Measurements from ENCODE around the gene TSPAN4.
A peak's percentile ranks its signal among the peaks of the same experiment; 100 is the strongest.

Gene TSPAN4

GRCh38 chr11:844693-845644 is 2.3 kb downstream of the TSPAN4 start:
- H3K4me1 ChIP-seq (ENCODE audit: control insufficient read depth in 1 of 2, insufficient read depth in 2 of 2, low read length in 2 of 2), result peaks cover 22 to 36% of the 10 kb centered on the region in 2 donors
- peak overlapping the region; percentile 17 to 32 for H3K4me3 ChIP-seq (ENCODE audit: low read depth in 1 of 2, low read length in 2 of 2)
- H3K27me3 ChIP-seq (ENCODE audit: control insufficient read depth in 1 of 2, insufficient read depth in 2 of 2, low read length in 2 of 2), result peaks cover 12 to 18% of the 10 kb centered on the region in 2 donors
- no peaks in the 10 kb centered on the region for H3K9me3 ChIP-seq (ENCODE audit: control insufficient read depth in 1 of 2, low read length in 2 of 2)
- no peak overlapping the region for H3K27ac ChIP-seq (ENCODE audit: low read depth, low read length)
- peaks cover 0 to 7% of the 10 kb centered on the region in 2 donors for H3K36me3 ChIP-seq (ENCODE audit: control insufficient read depth in 1 of 2, insufficient read depth in 2 of 2, low read length in 2 of 2)
- H3K9ac ChIP-seq (ENCODE audit: low read depth in 1 of 2, low read length in 2 of 2), result peak overlapping the region in 1 of 2 donors; percentile 16

- Histone ChIP-seq H3K4me1 (ENCODE audit: control insufficient read depth in 1 of 2, insufficient read depth in 2 of 2, low read length in 2 of 2) (peaks cover 13 to 26% of the 10 kb centered on the region in 2 donors), H3K36me3 (ENCODE audit: control insufficient read depth in 1 of 2, insufficient read depth in 2 of 2, low read length in 2 of 2) (no peaks in the 10 kb centered on the region), H3K9ac (ENCODE audit: low read depth in 1 of 2, low read length in 2 of 2) (no peak overlapping the region), H3K27ac (ENCODE audit: low read depth, low read length) (no peak overlapping the region), H3K27me3 (ENCODE audit: control insufficient read depth in 1 of 2, insufficient read depth in 2 of 2, low read length in 2 of 2) (peaks cover 22 to 26% of the 10 kb centered on the region in 2 donors), H3K4me3 (ENCODE audit: low read depth in 1 of 2, low read length in 2 of 2) (no peak overlapping the region), H3K9me3 (ENCODE audit: control insufficient read depth in 1 of 2, low read length in 2 of 2) (no peaks in the 10 kb centered on the region)
Observed at GRCh38 chr11:845872-846495, 3.3 kb downstream of the TSPAN4 start.

- H3K27ac ChIP-seq (ENCODE audit: low read depth, low read length), result no peak overlapping the region
- H3K9me3 ChIP-seq (ENCODE audit: control insufficient read depth in 1 of 2, low read length in 2 of 2), result no peaks in the 10 kb centered on the region
- H3K4me1 ChIP-seq (ENCODE audit: control insufficient read depth in 1 of 2, insufficient read depth in 2 of 2, low read length in 2 of 2), result peaks cover 10 to 22% of the 10 kb centered on the region in 2 donors
- no peaks in the 10 kb centered on the region for H3K36me3 ChIP-seq (ENCODE audit: control insufficient read depth in 1 of 2, insufficient read depth in 2 of 2, low read length in 2 of 2)
- no peak overlapping the region for H3K4me3 ChIP-seq (ENCODE audit: low read depth in 1 of 2, low read length in 2 of 2)
- H3K27me3 ChIP-seq (ENCODE audit: control insufficient read depth in 1 of 2, insufficient read depth in 2 of 2, low read length in 2 of 2), result peaks cover 25 to 27% of the 10 kb centered on the region in 2 donors
- no peak overlapping the region for H3K9ac ChIP-seq (ENCODE audit: low read depth in 1 of 2, low read length in 2 of 2)
Observed at GRCh38 chr11:846496-847098, 3.9 kb downstream of the TSPAN4 start.

DNA sequence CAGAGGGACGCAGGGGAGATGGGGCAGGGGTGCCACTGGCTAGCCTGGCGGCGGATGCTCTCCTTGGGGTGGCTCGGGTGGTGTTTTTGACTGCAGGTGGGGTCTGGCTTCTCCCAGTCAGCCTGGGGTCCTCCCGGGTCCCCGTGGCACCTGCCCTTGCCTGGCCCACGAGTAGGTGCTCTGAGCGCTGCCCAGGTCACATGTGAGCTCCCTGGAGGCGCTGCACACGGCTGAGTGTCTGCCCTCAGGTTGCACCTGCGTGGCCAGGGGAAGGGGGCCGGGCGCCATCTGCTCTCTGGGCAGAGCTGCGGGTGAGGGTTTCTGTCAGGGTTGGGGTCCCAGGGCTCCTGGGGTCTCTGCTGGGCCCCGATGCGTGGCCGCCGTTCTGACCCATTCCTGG is 5.2 kb downstream of the TSPAN4 start:
- Histone ChIP-seq H3K4me1 (ENCODE audit: control insufficient read depth in 1 of 2, insufficient read depth in 2 of 2, low read length in 2 of 2) (peaks cover 10 to 22% of the 10 kb centered on the region in 2 donors), H3K4me3 (ENCODE audit: low read depth in 1 of 2, low read length in 2 of 2) (no peak overlapping the region), H3K27ac (ENCODE audit: low read depth, low read length) (no peak overlapping the region), H3K36me3 (ENCODE audit: control insufficient read depth in 1 of 2, insufficient read depth in 2 of 2, low read length in 2 of 2) (no peaks in the 10 kb centered on the region), H3K9me3 (ENCODE audit: control insufficient read depth in 1 of 2, low read length in 2 of 2) (no peaks in the 10 kb centered on the region), H3K9ac (ENCODE audit: low read depth in 1 of 2, low read length in 2 of 2) (no peak overlapping the region), H3K27me3 (ENCODE audit: control insufficient read depth in 1 of 2, insufficient read depth in 2 of 2, low read length in 2 of 2) (peaks cover 25 to 27% of the 10 kb centered on the region in 2 donors)

DNA sequence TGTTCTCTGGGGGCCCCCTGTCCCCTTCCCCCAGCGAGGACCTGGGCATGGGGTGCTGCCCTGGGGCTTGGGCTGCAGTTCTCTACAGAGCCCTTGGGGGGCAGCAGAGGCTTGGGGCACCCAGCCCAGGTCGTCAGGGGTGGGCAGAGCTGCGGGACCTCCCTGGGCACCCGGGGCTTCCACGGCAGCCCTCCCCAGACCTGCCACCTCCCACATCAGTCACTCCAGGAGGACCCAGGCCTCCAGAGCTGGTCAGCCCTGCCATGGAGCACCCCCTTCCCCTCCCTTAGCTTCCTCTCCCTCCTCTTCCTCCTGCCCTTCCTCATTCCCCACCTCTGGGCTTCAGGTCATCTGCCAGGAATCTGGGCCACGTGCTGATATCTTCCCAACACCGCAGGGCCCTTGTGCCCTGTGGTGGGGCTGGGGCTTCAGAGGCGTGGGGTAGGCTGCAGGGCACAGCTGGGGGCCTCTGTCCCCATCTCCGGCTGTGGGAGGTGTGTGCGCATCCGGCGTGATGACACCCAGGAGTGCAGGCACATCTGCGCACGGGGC is 5.8 kb downstream of the TSPAN4 start:
- peaks cover 25 to 27% of the 10 kb centered on the region in 2 donors for H3K27me3 ChIP-seq (ENCODE audit: control insufficient read depth in 1 of 2, insufficient read depth in 2 of 2, low read length in 2 of 2)
- no peak overlapping the region for H3K27ac ChIP-seq (ENCODE audit: low read depth, low read length)
- no peaks in the 10 kb centered on the region for H3K9me3 ChIP-seq (ENCODE audit: control insufficient read depth in 1 of 2, low read length in 2 of 2)
- peak overlapping the region in 1 of 2 donors; percentile 28 for H3K4me3 ChIP-seq (ENCODE audit: low read depth in 1 of 2, low read length in 2 of 2)
- no peaks in the 10 kb centered on the region for H3K36me3 ChIP-seq (ENCODE audit: control insufficient read depth in 1 of 2, insufficient read depth in 2 of 2, low read length in 2 of 2)
- peaks cover 7 to 20% of the 10 kb centered on the region in 2 donors for H3K4me1 ChIP-seq (ENCODE audit: control insufficient read depth in 1 of 2, insufficient read depth in 2 of 2, low read length in 2 of 2)
- no peak overlapping the region for H3K9ac ChIP-seq (ENCODE audit: low read depth in 1 of 2, low read length in 2 of 2)

GRCh38 chr11:849104-849824 is 6.6 kb downstream of the TSPAN4 start:
- Histone ChIP-seq H3K9ac (ENCODE audit: low read depth in 1 of 2, low read length in 2 of 2) (no peak overlapping the region), H3K9me3 (ENCODE audit: control insufficient read depth in 1 of 2, low read length in 2 of 2) (no peaks in the 10 kb centered on the region), H3K36me3 (ENCODE audit: control insufficient read depth in 1 of 2, insufficient read depth in 2 of 2, low read length in 2 of 2) (no peaks in the 10 kb centered on the region), H3K27me3 (ENCODE audit: control insufficient read depth in 1 of 2, insufficient read depth in 2 of 2, low read length in 2 of 2) (peaks cover 24 to 25% of the 10 kb centered on the region in 2 donors), H3K4me1 (ENCODE audit: control insufficient read depth in 1 of 2, insufficient read depth in 2 of 2, low read length in 2 of 2) (peaks cover 6 to 19% of the 10 kb centered on the region in 2 donors), H3K27ac (ENCODE audit: low read depth, low read length) (no peak overlapping the region), H3K4me3 (ENCODE audit: low read depth in 1 of 2, low read length in 2 of 2) (peak overlapping the region in 1 of 2 donors; percentile 22)

GRCh38 chr11:849951-850774 is 7.5 kb downstream of the TSPAN4 start:
- peaks cover 6 to 13% of the 10 kb centered on the region in 2 donors for H3K4me1 ChIP-seq (ENCODE audit: control insufficient read depth in 1 of 2, insufficient read depth in 2 of 2, low read length in 2 of 2)
- H3K9ac ChIP-seq (ENCODE audit: low read depth in 1 of 2, low read length in 2 of 2), result no peak overlapping the region
- no peaks in the 10 kb centered on the region for H3K9me3 ChIP-seq (ENCODE audit: control insufficient read depth in 1 of 2, low read length in 2 of 2)
- H3K36me3 ChIP-seq (ENCODE audit: control insufficient read depth in 1 of 2, insufficient read depth in 2 of 2, low read length in 2 of 2), result no peaks in the 10 kb centered on the region
- H3K27me3 ChIP-seq (ENCODE audit: control insufficient read depth in 1 of 2, insufficient read depth in 2 of 2, low read length in 2 of 2), result peaks cover 24 to 25% of the 10 kb centered on the region in 2 donors
- H3K27ac ChIP-seq (ENCODE audit: low read depth, low read length), result no peak overlapping the region
- H3K4me3 ChIP-seq (ENCODE audit: low read depth in 1 of 2, low read length in 2 of 2), result peak overlapping the region; percentile 10 to 29

- no peaks in the 10 kb centered on the region for H3K36me3 ChIP-seq (ENCODE audit: control insufficient read depth in 1 of 2, insufficient read depth in 2 of 2, low read length in 2 of 2)
- no peaks in the 10 kb centered on the region for H3K9me3 ChIP-seq (ENCODE audit: control insufficient read depth in 1 of 2, low read length in 2 of 2)
- peaks cover 24 to 25% of the 10 kb centered on the region in 2 donors for H3K27me3 ChIP-seq (ENCODE audit: control insufficient read depth in 1 of 2, insufficient read depth in 2 of 2, low read length in 2 of 2)
- no peak overlapping the region for H3K4me3 ChIP-seq (ENCODE audit: low read depth in 1 of 2, low read length in 2 of 2)
- no peak overlapping the region for H3K27ac ChIP-seq (ENCODE audit: low read depth, low read length)
- no peak overlapping the region for H3K9ac ChIP-seq (ENCODE audit: low read depth in 1 of 2, low read length in 2 of 2)
- peaks cover 6 to 12% of the 10 kb centered on the region in 2 donors for H3K4me1 ChIP-seq (ENCODE audit: control insufficient read depth in 1 of 2, insufficient read depth in 2 of 2, low read length in 2 of 2)
Observed at GRCh38 chr11:850775-851763, 8.4 kb downstream of the TSPAN4 start.
